ENCODE measurements around the gene NUP205.

DNA sequence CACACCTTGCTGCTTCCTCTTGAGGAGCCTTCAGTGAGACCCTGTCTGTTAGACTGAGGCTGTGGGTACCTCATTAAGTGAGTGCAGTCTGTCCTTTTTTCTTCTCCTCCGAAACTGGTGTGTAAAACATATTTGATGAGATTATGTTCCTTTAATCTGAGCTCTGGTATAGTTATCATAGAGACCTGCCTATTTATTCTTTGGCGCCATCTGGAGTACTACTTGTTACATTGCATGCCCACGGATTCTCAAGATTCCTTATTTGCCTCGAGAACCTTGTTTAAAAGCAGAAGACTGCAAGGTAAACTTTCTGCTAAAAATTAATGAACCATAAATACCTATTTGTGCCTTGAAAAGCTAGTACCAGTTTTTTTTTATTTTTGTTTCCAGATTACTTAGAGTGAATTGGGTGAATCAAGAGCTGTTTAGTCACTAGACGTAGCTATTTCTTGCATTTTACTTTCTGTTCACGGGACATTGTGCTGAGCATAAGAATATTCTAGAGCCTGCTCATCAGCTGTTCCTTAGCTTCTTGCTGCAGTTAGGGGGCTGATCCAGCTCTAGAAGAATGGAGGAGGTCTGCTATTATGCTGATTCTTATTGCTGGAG, 87.7 kb downstream of the NUP205 start:
- TF ChIP-seq, protein P1, sequence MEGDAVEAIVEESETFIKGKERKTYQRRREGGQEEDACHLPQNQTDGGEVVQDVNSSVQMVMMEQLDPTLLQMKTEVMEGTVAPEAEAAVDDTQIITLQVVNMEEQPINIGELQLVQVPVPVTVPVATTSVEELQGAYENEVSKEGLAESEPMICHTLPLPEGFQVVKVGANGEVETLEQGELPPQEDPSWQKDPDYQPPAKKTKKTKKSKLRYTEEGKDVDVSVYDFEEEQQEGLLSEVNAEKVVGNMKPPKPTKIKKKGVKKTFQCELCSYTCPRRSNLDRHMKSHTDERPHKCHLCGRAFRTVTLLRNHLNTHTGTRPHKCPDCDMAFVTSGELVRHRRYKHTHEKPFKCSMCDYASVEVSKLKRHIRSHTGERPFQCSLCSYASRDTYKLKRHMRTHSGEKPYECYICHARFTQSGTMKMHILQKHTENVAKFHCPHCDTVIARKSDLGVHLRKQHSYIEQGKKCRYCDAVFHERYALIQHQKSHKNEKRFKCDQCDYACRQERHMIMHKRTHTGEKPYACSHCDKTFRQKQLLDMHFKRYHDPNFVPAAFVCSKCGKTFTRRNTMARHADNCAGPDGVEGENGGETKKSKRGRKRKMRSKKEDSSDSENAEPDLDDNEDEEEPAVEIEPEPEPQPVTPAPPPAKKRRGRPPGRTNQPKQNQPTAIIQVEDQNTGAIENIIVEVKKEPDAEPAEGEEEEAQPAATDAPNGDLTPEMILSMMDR (conservative IDR thresholded peaks at IDR 0.05; ENCODE audit: low read depth, low read length), result peak; percentile 68
- no peak for TF ChIP-seq EZH2 (IDR thresholded peaks at IDR 0.05; ENCODE audit: borderline replicate concordance, low read depth, low read length, poor library complexity, severe bottlenecking)
